Prostate gland (tissue), 2 donors: ENCODE measurements around the gene RNF149.
"Not testable (repeated sequence)": the region's sequence is repeated elsewhere in the genome, so short reads cannot be mapped to it uniquely, and the experiment has no call there.

Experiments used
- POLR2A ChIP-seq: fragments of 450-650 bp; IDR thresholded peaks from one replicate; pipeline ENCODE4 v1.6.1; 2016; ENCODE audit warnings: antibody characterized with exemption, mild to moderate bottlenecking
- POLR2AphosphoS5 ChIP-seq: sonication (generic); formaldehyde crosslinking; IDR thresholded peaks from one replicate; pipeline ENCODE4 v1.6.1; 2017; ENCODE audit warnings: antibody characterized with exemption
- TF ChIP-seq, protein P1 (sequence below), 4 experiments: fragments of 200-600 bp in 2 of 4; fragments of 450-650 bp in 2 of 4; sonication (generic) in 2 of 4; IDR thresholded peaks; 1 replicate in 3 of 4; 2 replicates in 1 of 4; pipeline ENCODE4 v1.5.1; 2016 to 2019; ENCODE audit warnings: antibody characterized with exemption in 4 of 4, mild to moderate bottlenecking in 2 of 4, moderate library complexity in 2 of 4

DNA sequence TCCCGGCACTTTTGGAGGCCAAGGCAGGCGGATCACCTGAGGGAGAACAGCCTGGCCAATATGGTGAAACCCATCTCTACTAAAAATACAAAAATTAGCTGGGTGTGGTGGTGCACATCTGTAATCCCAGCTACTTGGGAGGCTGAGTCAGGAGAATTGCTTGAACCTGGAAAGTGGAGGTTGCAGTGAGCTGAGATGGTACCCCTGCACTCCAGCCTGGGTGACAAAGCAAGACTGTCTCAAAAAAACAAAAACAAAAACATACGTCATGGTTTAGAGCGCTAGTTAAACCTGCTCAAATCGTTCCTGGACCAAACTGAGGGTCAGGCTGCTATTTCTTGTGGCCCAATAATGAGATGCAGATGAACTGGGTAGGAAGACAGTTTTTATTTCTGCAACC is 63.0 kb downstream of the RNF149 start:
- TF ChIP-seq, protein P1, sequence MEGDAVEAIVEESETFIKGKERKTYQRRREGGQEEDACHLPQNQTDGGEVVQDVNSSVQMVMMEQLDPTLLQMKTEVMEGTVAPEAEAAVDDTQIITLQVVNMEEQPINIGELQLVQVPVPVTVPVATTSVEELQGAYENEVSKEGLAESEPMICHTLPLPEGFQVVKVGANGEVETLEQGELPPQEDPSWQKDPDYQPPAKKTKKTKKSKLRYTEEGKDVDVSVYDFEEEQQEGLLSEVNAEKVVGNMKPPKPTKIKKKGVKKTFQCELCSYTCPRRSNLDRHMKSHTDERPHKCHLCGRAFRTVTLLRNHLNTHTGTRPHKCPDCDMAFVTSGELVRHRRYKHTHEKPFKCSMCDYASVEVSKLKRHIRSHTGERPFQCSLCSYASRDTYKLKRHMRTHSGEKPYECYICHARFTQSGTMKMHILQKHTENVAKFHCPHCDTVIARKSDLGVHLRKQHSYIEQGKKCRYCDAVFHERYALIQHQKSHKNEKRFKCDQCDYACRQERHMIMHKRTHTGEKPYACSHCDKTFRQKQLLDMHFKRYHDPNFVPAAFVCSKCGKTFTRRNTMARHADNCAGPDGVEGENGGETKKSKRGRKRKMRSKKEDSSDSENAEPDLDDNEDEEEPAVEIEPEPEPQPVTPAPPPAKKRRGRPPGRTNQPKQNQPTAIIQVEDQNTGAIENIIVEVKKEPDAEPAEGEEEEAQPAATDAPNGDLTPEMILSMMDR (IDR thresholded peaks at IDR 0.05) = not testable (repeated sequence)
- not testable (repeated sequence) for TF ChIP-seq POLR2AphosphoS5, POLR2A
